Lower leg skin (tissue), 3 donors: ENCODE measurements around the gene PAEP.

Experiments used
- POLR2A ChIP-seq, 2 donors: fragments of 450-650 bp; IDR thresholded peaks; one replicate each; pipeline ENCODE4 v1.6.1; 2016 to 2017; ENCODE audit warnings: antibody characterized with exemption in 2 of 2, mild to moderate bottlenecking in 1 of 2, moderate library complexity in 1 of 2
- TF ChIP-seq, protein P1 (sequence below), 3 donors: fragments of 450-650 bp; IDR thresholded peaks; one replicate each; pipeline ENCODE4 v1.5.1; 2016; ENCODE audit warnings: antibody characterized with exemption in 3 of 3, mild to moderate bottlenecking in 3 of 3, moderate library complexity in 2 of 3

DNA sequence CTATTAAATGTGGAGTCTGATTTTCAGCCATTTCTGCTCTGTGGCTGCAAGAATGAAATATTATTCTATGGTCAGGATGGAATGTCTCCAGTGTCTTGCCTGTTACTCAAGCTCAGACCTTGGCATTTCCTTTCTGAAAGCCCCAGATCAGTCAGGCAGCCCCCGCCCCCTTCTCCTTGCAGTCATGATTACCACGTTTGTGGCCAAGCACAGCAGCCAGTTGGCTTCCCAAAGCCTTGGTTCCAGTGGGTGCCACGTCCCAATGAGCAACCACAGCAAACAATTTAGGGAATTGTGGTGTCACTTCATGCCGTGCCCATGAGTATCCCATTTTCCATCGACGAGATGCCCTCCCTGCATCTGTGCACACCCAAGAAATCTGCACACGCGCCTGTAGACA lies 25.3 kb upstream of the PAEP start:
- TF ChIP-seq, protein P1, sequence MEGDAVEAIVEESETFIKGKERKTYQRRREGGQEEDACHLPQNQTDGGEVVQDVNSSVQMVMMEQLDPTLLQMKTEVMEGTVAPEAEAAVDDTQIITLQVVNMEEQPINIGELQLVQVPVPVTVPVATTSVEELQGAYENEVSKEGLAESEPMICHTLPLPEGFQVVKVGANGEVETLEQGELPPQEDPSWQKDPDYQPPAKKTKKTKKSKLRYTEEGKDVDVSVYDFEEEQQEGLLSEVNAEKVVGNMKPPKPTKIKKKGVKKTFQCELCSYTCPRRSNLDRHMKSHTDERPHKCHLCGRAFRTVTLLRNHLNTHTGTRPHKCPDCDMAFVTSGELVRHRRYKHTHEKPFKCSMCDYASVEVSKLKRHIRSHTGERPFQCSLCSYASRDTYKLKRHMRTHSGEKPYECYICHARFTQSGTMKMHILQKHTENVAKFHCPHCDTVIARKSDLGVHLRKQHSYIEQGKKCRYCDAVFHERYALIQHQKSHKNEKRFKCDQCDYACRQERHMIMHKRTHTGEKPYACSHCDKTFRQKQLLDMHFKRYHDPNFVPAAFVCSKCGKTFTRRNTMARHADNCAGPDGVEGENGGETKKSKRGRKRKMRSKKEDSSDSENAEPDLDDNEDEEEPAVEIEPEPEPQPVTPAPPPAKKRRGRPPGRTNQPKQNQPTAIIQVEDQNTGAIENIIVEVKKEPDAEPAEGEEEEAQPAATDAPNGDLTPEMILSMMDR (IDR thresholded peaks at IDR 0.05) = no peak
- TF ChIP-seq POLR2A (IDR thresholded peaks at IDR 0.05) = no peak
